ENCODE measurements around the gene ADGRE2. TPM values are rescaled to one million over a fixed set of nuclear protein-coding genes. Genes with fewer than 3 reads are reported as not detected.

ADGRE2 gene
- total and polyA plus RNA-seq, 2 donors (not counting 3 experiments of a cell fraction or from before 2014, with no cell fraction given) = not detected

- DNase-seq (ENCODE audit: low read depth, low spot score) (no peak), FAIRE-seq (no peak)
- Histone ChIP-seq H4K20me1 (replicated peaks; ENCODE audit: control insufficient read depth, extremely low read depth, insufficient read depth, low read length) (no peaks in the 10 kb centered on the region), H3K9ac (replicated peaks; ENCODE audit: extremely low read depth, insufficient read depth, low read length) (no peak overlapping the region), H3K9me3 (replicated peaks; ENCODE audit: control insufficient read depth, insufficient read depth, low read length) (no peaks in the 10 kb centered on the region), H3K9me1 (replicated peaks; ENCODE audit: control insufficient read depth, extremely low read depth, insufficient read depth, low read length) (no peaks in the 10 kb centered on the region), H3K36me3 (ENCODE audit: control insufficient read depth in 2 of 2, extremely low read depth in 1 of 2, insufficient read depth in 2 of 2, low read length in 2 of 2) (no peaks in the 10 kb centered on the region), H2AFZ (ENCODE audit: low read depth, low read length) (no peak overlapping the region), H3K27ac (ENCODE audit: insufficient read depth, low read depth, low read length) (no peak overlapping the region), H3K4me3 (replicated peaks in 1 of 3; ENCODE audit: insufficient read depth in 1 of 3, low read depth in 1 of 3, low read length in 3 of 3) (no peak overlapping the region), H3K4me1 (ENCODE audit: control insufficient read depth, extremely low read depth, insufficient read depth, low read length) (no peaks in the 10 kb centered on the region), H3K27me3 (ENCODE audit: control insufficient read depth in 2 of 2, insufficient read depth in 2 of 2, low read length in 2 of 2) (no peaks in the 10 kb centered on the region), H3K79me2 (ENCODE audit: control insufficient read depth, insufficient read depth, low read length) (no peaks in the 10 kb centered on the region), H3K4me2 (ENCODE audit: insufficient read depth, low read length) (no peak overlapping the region)
- intact Hi-C loops (cut with micrococcal nuclease) = no loop called here
- TF ChIP-seq GATA2 (IDR thresholded peaks at IDR 0.05; ENCODE audit: insufficient read depth, insufficient read length, low read depth, low read length) = no peak
- no peak for TF ChIP-seq MYC (IDR thresholded peaks at IDR 0.05; ENCODE audit: low read depth, low read length)
- TF ChIP-seq EZH2 (IDR thresholded peaks at IDR 0.05; ENCODE audit: borderline replicate concordance, low read depth, low read length, severe bottlenecking) = no peak
- TF ChIP-seq, protein P1, sequence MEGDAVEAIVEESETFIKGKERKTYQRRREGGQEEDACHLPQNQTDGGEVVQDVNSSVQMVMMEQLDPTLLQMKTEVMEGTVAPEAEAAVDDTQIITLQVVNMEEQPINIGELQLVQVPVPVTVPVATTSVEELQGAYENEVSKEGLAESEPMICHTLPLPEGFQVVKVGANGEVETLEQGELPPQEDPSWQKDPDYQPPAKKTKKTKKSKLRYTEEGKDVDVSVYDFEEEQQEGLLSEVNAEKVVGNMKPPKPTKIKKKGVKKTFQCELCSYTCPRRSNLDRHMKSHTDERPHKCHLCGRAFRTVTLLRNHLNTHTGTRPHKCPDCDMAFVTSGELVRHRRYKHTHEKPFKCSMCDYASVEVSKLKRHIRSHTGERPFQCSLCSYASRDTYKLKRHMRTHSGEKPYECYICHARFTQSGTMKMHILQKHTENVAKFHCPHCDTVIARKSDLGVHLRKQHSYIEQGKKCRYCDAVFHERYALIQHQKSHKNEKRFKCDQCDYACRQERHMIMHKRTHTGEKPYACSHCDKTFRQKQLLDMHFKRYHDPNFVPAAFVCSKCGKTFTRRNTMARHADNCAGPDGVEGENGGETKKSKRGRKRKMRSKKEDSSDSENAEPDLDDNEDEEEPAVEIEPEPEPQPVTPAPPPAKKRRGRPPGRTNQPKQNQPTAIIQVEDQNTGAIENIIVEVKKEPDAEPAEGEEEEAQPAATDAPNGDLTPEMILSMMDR (IDR thresholded peaks at IDR 0.05; ENCODE audit: extremely low read depth in 1 of 2, insufficient read depth in 1 of 2, low read depth in 1 of 2, low read length in 2 of 2) = no peak
- no peak for TF ChIP-seq POLR2AphosphoS5 (IDR thresholded peaks at IDR 0.05; ENCODE audit: insufficient read depth, low read depth, low read length)
- TF ChIP-seq, protein P2, sequence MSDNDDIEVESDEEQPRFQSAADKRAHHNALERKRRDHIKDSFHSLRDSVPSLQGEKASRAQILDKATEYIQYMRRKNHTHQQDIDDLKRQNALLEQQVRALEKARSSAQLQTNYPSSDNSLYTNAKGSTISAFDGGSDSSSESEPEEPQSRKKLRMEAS (IDR thresholded peaks at IDR 0.05; ENCODE audit: insufficient read depth, insufficient read length) = no peak
- TF ChIP-seq FOS (IDR thresholded peaks at IDR 0.05; ENCODE audit: borderline replicate concordance, insufficient read depth, low read length) = no peak
- TF ChIP-seq POLR2A (IDR thresholded peaks at IDR 0.05; ENCODE audit: low read depth, low read length) = no peak
- TF ChIP-seq JUN (IDR thresholded peaks at IDR 0.05; ENCODE audit: borderline replicate concordance, insufficient read depth, insufficient read length, low read depth) = no peak
- dilution Hi-C loops (cut with MboI; ENCODE audit: extremely low pct_ligation_motif_present, low sequenced_read_pairs) = no loop called here
- ChIA-PET CTCF (no interaction called here), POLR2A (no interaction called here)
- BruUV-seq (replicated peaks) = no TSS peak
These were observed 31.1 kb upstream of the ADGRE2 start for GRCh38 chr19:14809272-14810057.

All from endothelial cell of umbilical vein (primary cell).